IMR-90 (cell line): Measurements from ENCODE around the gene HOTAIR.

Experiments
- CTCF ChIP-seq: conservative IDR thresholded peaks from 2 replicates; pipeline ENCODE4 v1.5.1; 2012; ENCODE audit warnings: mild to moderate bottlenecking, low read depth, low read length, improper control_type of control experiment
- USF2 ChIP-seq: fragments of 150-350 bp; IDR thresholded peaks from 2 replicates; pipeline ENCODE4 v1.6.1; 2017; ENCODE audit warnings: mild to moderate bottlenecking, antibody characterized with exemption, low read length, low read depth

GRCh38 chr12:53955036-53955775 lies 19.5 kb downstream of the HOTAIR start:
- TF ChIP-seq CTCF: no peak
- no peak for TF ChIP-seq USF2
